Lower leg skin (tissue), 3 donors: ENCODE data around the gene DTYMK.

Source experiments
- POLR2A ChIP-seq, 2 donors: fragments of 450-650 bp; IDR thresholded peaks; one replicate each; pipeline ENCODE4 v1.6.1; 2016 to 2017; ENCODE audit warnings: antibody characterized with exemption in 2 of 2, mild to moderate bottlenecking in 1 of 2, moderate library complexity in 1 of 2
- TF ChIP-seq, protein P1 (sequence below), 3 donors: fragments of 450-650 bp; IDR thresholded peaks; one replicate each; pipeline ENCODE4 v1.5.1; 2016; ENCODE audit warnings: antibody characterized with exemption in 3 of 3, mild to moderate bottlenecking in 3 of 3, moderate library complexity in 2 of 3

DNA sequence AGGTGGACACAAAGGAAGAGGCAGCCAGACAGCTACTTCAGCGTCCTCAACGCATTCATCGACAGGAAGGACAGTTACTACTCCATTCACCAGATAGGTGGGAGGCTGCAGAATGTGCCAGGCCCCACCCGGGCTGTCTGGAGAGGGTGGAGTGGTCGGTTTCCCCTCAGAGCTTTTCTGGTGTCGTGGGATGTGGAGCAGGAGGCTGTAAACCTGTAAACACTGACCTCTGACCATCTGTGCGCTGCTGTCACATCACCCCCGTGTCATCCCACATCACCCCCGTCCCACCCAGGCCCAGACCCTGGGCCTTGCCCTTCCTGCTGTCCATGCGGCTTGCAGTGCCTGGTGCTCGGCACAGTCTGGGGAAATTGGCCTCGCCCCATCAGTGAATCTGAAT, 32.1 kb downstream of the DTYMK start:
- TF ChIP-seq, protein P1, sequence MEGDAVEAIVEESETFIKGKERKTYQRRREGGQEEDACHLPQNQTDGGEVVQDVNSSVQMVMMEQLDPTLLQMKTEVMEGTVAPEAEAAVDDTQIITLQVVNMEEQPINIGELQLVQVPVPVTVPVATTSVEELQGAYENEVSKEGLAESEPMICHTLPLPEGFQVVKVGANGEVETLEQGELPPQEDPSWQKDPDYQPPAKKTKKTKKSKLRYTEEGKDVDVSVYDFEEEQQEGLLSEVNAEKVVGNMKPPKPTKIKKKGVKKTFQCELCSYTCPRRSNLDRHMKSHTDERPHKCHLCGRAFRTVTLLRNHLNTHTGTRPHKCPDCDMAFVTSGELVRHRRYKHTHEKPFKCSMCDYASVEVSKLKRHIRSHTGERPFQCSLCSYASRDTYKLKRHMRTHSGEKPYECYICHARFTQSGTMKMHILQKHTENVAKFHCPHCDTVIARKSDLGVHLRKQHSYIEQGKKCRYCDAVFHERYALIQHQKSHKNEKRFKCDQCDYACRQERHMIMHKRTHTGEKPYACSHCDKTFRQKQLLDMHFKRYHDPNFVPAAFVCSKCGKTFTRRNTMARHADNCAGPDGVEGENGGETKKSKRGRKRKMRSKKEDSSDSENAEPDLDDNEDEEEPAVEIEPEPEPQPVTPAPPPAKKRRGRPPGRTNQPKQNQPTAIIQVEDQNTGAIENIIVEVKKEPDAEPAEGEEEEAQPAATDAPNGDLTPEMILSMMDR (IDR thresholded peaks at IDR 0.05), result no peak
- no peak for TF ChIP-seq POLR2A (IDR thresholded peaks at IDR 0.05)
